GM18502 (cell line): ENCODE results near the gene STIM2.

Source experiments
- ATAC-seq: cut with Tn5 transposase; IDR thresholded peaks from one replicate; pipeline ENCODE4 v1.9.1; 2021; ENCODE audit warnings: mild to moderate bottlenecking; ENCODE audit not compliant: unreplicated experiment, poor library complexity

Gene STIM2

DNA sequence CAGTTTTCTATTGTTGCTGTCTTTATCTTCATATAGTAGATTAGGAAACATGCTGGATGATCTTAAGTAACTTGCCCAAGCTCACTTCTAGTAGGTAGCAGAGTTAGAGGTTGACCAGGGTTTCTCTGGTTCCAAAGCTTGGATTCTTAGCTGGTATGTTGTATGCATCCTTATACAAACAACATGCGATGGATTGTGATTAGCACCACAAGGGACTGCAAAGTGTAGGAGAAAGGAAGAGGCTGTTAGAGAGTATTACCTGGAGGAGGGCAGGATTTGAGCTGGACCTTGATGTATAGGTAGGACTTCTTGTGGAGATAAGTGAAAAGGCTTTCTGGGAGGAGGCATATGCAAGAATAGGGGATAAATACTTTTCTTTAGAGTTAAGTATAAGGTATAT lies 5.6 kb downstream of the STIM2 start:
- no peak for ATAC-seq

DNA sequence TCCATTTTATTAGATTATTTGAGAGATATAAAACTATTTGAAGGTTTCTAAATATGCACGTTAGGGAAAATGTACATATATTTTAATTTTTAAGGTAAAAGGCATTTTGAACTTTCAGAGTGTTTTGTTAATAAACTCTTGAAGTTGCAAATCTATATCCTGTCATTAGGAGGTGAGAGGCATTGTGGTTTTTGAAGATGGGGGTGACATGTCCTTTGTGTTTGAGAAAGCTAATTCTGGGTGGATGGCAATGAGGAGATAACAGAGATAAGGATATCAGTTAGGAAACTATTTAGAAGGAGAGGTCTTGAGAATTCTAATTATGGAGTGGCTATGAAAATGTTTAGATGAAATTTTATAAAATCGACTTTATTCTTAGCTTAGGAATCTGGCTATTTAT lies 6.1 kb downstream of the STIM2 start:
- ATAC-seq = no peak

GRCh38 chr4:26867914-26868684 lies 7.5 kb downstream of the STIM2 start:
- no peak for ATAC-seq

- ATAC-seq = no peak
These were observed 10.1 kb downstream of the STIM2 start for GRCh38 chr4:26870576-26871262.

GRCh38 chr4:26871611-26872010 lies 11.0 kb downstream of the STIM2 start:
- no peak for ATAC-seq

GRCh38 chr4:26873391-26874026 lies 12.9 kb downstream of the STIM2 start:
- peak; percentile 83 for ATAC-seq

DNA sequence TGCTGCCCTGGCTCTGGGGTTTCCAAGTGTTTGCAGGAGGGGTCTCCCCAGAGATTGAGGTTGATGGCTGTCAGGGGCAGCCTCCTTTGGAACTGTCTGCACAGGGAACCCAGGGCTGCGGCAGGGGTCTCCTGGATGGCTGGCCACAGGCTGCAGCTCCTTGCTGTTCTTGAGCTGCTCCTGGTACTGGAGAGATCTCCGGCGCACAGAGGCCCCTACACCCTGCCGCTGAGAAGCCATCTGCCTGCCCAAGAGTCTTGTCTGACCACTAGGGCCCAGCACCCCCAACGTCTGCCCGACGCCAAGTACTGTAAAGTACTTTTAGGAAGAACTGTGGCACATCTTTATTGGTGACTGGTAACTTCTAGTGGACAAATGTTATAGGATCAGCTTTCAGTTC lies 13.5 kb downstream of the STIM2 start:
- ATAC-seq = no peak

DNA sequence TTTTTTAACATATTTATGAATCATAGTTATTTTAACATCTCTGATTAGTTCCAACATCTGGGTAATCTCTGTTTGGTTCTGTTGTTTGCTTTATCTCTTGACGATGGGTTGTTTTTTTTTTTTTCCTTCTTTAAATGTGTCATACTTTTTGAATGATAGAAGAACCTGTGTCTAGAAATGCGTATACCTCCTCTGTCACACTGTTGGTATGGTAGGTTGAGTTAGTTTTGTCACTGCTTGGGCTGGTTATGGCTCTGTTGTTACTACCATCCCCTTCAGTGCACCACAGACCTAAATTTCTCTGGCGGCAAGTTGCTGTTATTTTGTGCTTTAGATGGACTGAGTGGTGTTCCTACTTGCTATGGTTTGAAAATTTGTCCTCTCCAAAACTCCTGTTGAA lies 16.8 kb downstream of the STIM2 start:
- ATAC-seq = no peak

GRCh38 chr4:26877961-26878360 lies 17.3 kb downstream of the STIM2 start:
- no peak for ATAC-seq

DNA sequence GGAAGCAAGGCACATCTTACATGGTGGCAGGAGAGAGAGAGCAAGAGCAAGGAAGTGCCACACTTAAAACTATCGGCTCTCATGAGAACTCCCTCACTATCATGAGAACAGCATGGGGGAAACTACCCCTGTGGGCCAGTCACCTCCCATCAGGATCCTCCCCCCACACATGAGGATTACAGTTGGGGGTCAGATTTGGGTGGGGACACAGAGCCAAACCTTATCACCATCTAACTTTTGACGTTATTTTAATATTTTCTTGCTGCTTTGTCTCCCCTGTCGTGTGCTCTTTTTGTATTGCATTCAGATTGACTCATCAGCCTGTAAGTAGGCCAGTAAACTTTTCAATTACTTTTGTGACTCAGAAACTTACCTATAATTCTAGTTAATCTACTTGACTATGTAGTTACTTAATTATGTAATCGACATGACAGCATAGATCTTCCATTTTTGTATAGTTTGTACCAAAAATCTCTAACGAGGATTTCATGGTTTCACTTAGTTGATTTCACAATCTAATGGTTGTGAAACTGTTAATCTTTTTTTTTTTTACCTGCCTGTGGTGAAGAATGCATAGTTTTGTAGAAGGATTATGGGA lies 18.3 kb downstream of the STIM2 start:
- ATAC-seq = no peak

DNA sequence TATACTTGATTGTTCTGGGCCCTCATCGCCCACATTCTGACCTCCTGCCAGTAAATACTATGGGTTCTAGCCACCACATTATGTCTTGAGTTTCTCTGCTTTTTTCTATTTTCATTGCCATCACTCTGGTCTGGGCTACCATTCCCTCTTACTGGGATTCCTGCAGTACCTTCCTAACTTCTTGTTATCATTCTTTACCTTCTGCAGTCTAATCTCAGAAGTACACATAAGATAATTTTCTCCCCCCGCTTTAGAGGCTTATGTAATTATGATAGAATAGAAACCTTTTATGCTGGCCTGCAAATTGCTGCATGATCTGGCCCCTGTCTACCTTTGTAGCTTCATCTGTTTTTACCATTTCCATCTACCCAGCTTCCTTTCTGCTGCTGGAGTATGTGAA lies 19.2 kb downstream of the STIM2 start:
- no peak for ATAC-seq

DNA sequence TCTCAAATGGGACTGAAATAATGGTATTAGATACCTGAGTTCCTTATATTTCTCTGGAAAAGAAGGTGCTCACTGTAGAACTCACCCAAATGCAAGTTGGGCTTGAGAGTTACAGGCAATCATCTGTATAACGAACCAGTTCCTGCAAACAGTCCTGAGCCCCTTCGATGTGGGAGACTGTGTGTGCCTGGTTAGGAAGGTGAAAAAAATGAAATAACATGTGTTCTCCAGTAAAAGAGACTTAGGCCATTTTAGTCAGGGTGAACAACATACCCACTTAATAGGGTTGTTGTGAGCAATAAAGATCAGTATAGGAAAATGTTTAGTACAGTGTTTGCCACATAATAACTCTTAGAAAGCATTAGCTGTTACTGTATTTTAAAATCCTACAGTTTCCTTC lies 23.4 kb downstream of the STIM2 start:
- ATAC-seq = no peak

DNA sequence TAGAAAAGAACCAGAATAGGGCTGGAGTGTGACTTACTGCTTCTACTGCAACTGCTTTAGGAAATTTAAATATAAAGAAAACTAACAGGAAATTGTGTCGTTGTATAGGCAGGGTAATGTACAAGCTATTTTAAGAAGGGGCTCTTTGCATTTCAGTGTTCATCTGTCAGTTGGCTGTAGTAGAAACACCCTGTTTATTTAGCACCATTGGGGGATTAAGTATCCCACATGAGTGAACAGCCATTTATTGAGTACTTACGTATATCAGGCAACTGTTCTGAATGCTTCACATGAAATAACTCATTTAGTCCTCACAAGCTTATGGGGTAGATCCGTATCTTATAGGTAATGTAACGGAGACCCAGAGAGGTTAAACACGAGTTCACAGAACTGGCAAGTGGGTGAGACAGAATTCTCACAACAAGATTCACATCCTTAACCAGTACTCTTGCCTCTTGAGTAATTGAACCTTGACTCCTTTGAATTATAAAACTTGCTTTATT lies 23.9 kb downstream of the STIM2 start:
- ATAC-seq = peak; percentile 64

DNA sequence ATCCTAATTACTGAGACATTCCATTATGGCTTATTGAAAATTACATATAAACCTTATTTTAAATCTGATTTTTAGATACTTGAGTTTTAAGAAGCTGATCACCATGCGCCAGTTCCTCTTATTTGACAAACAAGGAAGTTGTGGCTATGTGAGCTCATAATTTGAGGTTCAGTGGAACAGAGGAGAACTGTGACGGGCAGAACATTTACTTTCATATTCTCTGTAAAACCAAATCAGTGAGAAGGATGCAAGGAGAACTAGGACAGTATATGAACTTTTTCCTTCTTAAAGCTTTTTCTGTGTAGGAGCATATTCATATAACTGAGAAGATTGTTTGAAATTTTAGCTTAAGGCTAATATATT lies 25.3 kb downstream of the STIM2 start:
- peak; percentile 84 for ATAC-seq

GRCh38 chr4:26887143-26887542 lies 26.5 kb downstream of the STIM2 start:
- ATAC-seq = no peak

DNA sequence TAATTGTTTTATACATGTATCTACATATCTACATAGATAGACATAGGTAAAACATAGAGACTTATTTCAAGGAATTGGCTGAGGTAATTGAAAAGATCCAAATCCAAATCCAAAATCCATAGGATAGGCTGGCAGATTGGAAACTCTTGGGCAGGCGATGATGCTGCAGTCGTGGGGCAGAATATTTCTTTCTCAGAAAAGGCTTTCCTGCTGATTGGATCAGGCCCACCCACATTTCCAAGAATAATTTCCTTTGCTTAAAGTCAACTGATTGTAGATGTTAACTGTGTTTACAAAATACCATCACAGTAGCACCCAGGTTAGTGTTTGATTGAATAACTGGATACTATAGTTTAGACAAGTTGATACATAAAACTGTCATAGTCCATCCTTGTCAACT lies 27.2 kb downstream of the STIM2 start:
- no peak for ATAC-seq

DNA sequence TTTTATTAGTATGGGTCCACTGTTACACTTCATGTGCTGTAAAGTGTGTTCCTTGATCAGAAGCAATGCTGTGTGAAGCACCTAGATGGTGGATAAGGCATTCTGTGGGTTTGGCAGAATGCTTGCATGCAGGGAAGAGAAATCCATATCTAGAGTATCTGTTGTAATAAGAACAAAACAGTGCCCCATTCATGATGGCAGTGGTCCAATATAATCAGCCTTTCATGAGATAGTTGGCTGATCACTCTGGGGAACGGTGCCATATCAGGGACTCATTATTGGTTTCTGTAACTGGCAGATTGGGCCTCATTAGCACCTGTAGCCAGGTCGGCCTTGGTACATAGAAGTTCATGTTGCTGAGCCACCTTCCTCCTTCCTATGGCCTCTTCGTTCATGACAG lies 28.7 kb downstream of the STIM2 start:
- ATAC-seq = no peak

- no peak for ATAC-seq
These were observed 30.4 kb downstream of the STIM2 start for GRCh38 chr4:26891054-26891453.

GRCh38 chr4:26891867-26892266 lies 31.2 kb downstream of the STIM2 start:
- no peak for ATAC-seq

DNA sequence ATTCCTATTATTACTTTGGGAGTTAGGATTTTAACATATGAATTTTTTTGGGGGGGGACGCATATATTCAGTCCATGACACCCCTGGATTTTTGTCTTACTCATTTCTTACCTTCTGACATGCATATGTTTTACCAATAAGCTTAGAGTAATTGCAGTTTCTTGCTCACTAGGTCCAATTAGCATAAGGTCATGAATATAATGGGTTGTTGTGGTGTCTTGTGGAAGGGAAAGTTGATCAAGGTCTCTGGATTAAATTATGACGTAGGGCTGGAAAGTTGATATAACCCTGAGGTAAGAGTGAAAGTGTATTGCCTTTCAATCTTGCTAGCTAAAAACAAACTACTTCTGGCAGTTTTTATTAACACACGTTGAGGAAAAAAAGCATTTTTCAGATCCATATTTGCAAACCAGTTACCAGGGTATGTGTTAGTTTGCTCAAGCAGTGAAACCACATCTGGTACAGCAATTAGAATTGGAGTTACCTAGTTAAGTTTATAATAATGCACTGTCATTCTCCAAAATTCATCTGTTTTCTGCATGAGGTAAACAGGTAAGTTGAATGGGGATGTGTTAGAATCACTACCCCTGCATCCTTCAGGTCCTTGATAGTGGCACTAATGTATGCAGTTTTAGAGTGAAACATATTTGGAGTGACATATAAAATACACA lies 32.0 kb downstream of the STIM2 start:
- ATAC-seq = no peak

DNA sequence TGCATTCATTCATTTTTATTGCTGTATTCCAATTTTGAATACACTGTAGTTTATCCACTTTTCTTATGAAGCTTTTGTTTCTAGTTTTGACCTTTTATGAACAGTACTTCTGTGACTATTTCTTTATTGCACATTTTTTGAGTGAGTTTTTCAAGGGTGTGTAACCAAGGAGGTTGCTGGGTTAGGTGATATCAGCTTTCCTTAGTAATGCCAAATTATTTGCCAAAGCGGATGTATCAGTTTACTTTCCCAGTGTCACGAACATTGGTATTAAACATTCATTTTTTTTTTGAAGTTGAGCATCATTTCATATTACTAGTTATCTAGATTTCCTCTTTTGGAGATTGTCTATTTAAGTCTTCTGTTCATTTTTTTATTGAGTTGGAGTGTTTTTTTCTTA lies 32.9 kb downstream of the STIM2 start:
- no peak for ATAC-seq
